ENCODE data around the gene PACSIN2. TPM values are rescaled to one million over a fixed set of nuclear protein-coding genes. Genes with fewer than 3 reads are reported as not detected.

Gene PACSIN2
- total and polyA plus RNA-seq, 2 of the 13 experiments (the other 11 are each of a cell fraction or from before 2014, with no cell fraction given) = 54.1 to 68.8 TPM

DNA sequence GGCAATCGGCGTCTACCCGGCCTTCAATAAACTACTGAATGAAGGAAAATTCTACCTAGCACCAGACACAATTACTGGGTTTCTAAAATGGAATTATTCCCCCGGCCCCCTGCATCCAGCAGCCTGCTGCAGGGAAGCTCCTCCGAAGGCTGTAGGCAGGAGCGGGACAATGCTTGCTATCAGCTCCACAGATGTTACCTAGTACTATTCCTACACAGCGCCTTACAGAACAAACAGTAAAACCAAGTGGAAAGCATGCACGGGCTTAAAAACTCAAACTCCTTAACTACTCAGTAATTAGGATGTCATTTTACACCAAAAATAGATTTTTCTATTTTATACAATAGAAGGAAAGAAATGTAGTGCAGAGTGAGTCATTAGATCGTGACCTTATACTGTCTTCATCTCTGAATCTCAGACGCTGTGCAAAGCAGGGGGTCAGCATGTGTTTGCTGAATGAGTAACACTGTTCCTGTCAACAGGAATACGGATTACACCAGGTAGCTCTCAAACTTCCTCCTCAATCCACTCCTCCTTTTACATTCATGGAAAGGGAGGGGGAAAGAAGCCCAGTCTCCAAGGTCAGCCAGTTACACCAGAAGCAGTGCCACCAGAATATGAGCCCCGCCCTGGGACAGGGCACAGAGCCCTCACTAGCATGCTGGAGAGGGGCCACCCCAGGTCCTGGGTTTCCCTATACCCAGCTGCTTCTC lies 74.9 kb downstream of the PACSIN2 start (continued):
- TF ChIP-seq, protein P1, sequence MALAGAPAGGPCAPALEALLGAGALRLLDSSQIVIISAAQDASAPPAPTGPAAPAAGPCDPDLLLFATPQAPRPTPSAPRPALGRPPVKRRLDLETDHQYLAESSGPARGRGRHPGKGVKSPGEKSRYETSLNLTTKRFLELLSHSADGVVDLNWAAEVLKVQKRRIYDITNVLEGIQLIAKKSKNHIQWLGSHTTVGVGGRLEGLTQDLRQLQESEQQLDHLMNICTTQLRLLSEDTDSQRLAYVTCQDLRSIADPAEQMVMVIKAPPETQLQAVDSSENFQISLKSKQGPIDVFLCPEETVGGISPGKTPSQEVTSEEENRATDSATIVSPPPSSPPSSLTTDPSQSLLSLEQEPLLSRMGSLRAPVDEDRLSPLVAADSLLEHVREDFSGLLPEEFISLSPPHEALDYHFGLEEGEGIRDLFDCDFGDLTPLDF (CRISPR knock-in tag; IDR thresholded peaks at IDR 0.05) = no peak
- TF ChIP-seq SMAD9 (CRISPR knock-in tag; IDR thresholded peaks at IDR 0.05) (no peak), REXO4 (CRISPR knock-in tag; IDR thresholded peaks at IDR 0.05; ENCODE audit: borderline replicate concordance) (no peak), CEBPB (IDR thresholded peaks at IDR 0.05; ENCODE audit: borderline replicate concordance, low read depth, low read length) (no peak), KDM3A (CRISPR knock-in tag; IDR thresholded peaks at IDR 0.05; ENCODE audit: low read depth) (no peak), ZNF17 (CRISPR knock-in tag; IDR thresholded peaks at IDR 0.05) (no peak), GATA4 (IDR thresholded peaks at IDR 0.05; ENCODE audit: borderline replicate concordance, low read depth) (no peak), ZNF335 (CRISPR knock-in tag; IDR thresholded peaks at IDR 0.05) (no peak; the same call in 1 of the 2 replicates), TARDBP (CRISPR knock-in tag; IDR thresholded peaks at IDR 0.05) (0 out of 2 replicates have a peak, but pooled peaks have one; percentile 63), MAFG (CRISPR knock-in tag; IDR thresholded peaks at IDR 0.05) (no peak), TBX2 (CRISPR knock-in tag; IDR thresholded peaks at IDR 0.05; ENCODE audit: borderline replicate concordance) (no peak), SALL1 (CRISPR knock-in tag; IDR thresholded peaks at IDR 0.05) (peak; percentile 63), ZNF772 (CRISPR knock-in tag; IDR thresholded peaks at IDR 0.05) (no peak), ZNF230 (CRISPR knock-in tag; IDR thresholded peaks at IDR 0.05) (no peak), JUND (CRISPR knock-in tag; IDR thresholded peaks at IDR 0.05) (peak; percentile 78; the same call in 1 of the 2 replicates), KLF12 (CRISPR knock-in tag; IDR thresholded peaks at IDR 0.05; ENCODE audit: borderline replicate concordance) (no peak), ZNF879 (CRISPR knock-in tag; IDR thresholded peaks at IDR 0.05) (no peak), KLF15 (CRISPR knock-in tag; IDR thresholded peaks at IDR 0.05; ENCODE audit: borderline replicate concordance) (no peak), ZNF274 (CRISPR knock-in tag; IDR thresholded peaks at IDR 0.05) (no peak), NRL (CRISPR knock-in tag; IDR thresholded peaks at IDR 0.05; ENCODE audit: borderline replicate concordance) (no peak)
- TF ChIP-seq, protein P2, sequence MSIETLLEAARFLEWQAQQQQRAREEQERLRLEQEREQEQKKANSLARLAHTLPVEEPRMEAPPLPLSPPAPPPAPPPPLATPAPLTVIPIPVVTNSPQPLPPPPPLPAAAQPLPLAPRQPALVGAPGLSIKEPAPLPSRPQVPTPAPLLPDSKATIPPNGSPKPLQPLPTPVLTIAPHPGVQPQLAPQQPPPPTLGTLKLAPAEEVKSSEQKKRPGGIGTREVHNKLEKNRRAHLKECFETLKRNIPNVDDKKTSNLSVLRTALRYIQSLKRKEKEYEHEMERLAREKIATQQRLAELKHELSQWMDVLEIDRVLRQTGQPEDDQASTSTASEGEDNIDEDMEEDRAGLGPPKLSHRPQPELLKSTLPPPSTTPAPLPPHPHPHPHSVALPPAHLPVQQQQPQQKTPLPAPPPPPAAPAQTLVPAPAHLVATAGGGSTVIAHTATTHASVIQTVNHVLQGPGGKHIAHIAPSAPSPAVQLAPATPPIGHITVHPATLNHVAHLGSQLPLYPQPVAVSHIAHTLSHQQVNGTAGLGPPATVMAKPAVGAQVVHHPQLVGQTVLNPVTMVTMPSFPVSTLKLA (IDR thresholded peaks at IDR 0.05) = 0 out of 2 replicates have a peak, but pooled peaks have one; percentile 17
- TF ChIP-seq, protein P3, sequence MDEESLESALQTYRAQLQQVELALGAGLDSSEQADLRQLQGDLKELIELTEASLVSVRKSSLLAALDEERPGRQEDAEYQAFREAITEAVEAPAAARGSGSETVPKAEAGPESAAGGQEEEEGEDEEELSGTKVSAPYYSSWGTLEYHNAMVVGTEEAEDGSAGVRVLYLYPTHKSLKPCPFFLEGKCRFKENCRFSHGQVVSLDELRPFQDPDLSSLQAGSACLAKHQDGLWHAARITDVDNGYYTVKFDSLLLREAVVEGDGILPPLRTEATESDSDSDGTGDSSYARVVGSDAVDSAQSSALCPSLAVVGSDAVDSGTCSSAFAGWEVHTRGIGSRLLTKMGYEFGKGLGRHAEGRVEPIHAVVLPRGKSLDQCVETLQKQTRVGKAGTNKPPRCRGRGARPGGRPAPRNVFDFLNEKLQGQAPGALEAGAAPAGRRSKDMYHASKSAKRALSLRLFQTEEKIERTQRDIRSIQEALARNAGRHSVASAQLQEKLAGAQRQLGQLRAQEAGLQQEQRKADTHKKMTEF (CRISPR knock-in tag; IDR thresholded peaks at IDR 0.05) = peak; percentile 84
- TF ChIP-seq, protein P4, sequence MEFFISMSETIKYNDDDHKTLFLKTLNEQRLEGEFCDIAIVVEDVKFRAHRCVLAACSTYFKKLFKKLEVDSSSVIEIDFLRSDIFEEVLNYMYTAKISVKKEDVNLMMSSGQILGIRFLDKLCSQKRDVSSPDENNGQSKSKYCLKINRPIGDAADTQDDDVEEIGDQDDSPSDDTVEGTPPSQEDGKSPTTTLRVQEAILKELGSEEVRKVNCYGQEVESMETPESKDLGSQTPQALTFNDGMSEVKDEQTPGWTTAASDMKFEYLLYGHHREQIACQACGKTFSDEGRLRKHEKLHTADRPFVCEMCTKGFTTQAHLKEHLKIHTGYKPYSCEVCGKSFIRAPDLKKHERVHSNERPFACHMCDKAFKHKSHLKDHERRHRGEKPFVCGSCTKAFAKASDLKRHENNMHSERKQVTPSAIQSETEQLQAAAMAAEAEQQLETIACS (CRISPR knock-in tag; IDR thresholded peaks at IDR 0.05) = no peak
